Fibroblast of gingiva (primary cell): ENCODE results near the gene TMEM82.

ENCODE experiments used
- DNase-seq: peaks from one replicate; pipeline ENCODE4 v3.0.0-alpha.2; 2011; ENCODE audit warnings: low read depth

Gene TMEM82

GRCh38 chr1:15720861-15721260, 21.4 kb upstream of the TMEM82 start:
- DNase-seq, result no peak

GRCh38 chr1:15722411-15722810, 19.9 kb upstream of the TMEM82 start:
- DNase-seq, result no peak

- DNase-seq, result no peak
These were observed 19.3 kb upstream of the TMEM82 start for GRCh38 chr1:15722836-15723532.

GRCh38 chr1:15723631-15724246, 18.6 kb upstream of the TMEM82 start:
- no peak for DNase-seq

- DNase-seq, result no peak
These were observed 17.1 kb upstream of the TMEM82 start for GRCh38 chr1:15724949-15725880.

GRCh38 chr1:15726508-15726907, 15.8 kb upstream of the TMEM82 start:
- no peak for DNase-seq

GRCh38 chr1:15727021-15727420, 15.3 kb upstream of the TMEM82 start:
- DNase-seq, result no peak

- DNase-seq, result no peak
These were observed 14.9 kb upstream of the TMEM82 start for GRCh38 chr1:15727424-15727823.

GRCh38 chr1:15727866-15728534, 14.3 kb upstream of the TMEM82 start:
- no peak for DNase-seq

- no peak for DNase-seq
These were observed 13.2 kb upstream of the TMEM82 start for GRCh38 chr1:15728937-15729657.

- DNase-seq, result no peak
These were observed 11.9 kb upstream of the TMEM82 start for GRCh38 chr1:15730423-15730822.

GRCh38 chr1:15730936-15731335, 11.4 kb upstream of the TMEM82 start:
- DNase-seq, result no peak

GRCh38 chr1:15731735-15732685, 10.3 kb upstream of the TMEM82 start:
- no peak for DNase-seq

- no peak for DNase-seq
These were observed 9.6 kb upstream of the TMEM82 start for GRCh38 chr1:15732686-15733081.

GRCh38 chr1:15733218-15733725, 9.0 kb upstream of the TMEM82 start:
- DNase-seq, result no peak

GRCh38 chr1:15733726-15734226, 8.5 kb upstream of the TMEM82 start:
- no peak for DNase-seq

GRCh38 chr1:15734296-15734695, 8.0 kb upstream of the TMEM82 start:
- no peak for DNase-seq

GRCh38 chr1:15734901-15735300, 7.4 kb upstream of the TMEM82 start:
- no peak for DNase-seq

GRCh38 chr1:15735304-15736037, 6.8 kb upstream of the TMEM82 start:
- DNase-seq, result no peak
